PC-9 (cell line): ENCODE measurements around the gene GUCY1A2.

Experiments
- EZH2 ChIP-seq: fragments of 200-600 bp; sonication (generic); IDR thresholded peaks from 2 replicates; pipeline ENCODE4 v1.8.0; 2017; ENCODE audit warnings: antibody characterized with exemption, low read depth
- TF ChIP-seq, protein P1 (sequence below): fragments of 200-600 bp; sonication (generic); conservative IDR thresholded peaks from 2 replicates; pipeline ENCODE4 v1.6.1; 2017; ENCODE audit warnings: mixed run types, antibody characterized with exemption, mild to moderate bottlenecking, moderate library complexity

DNA sequence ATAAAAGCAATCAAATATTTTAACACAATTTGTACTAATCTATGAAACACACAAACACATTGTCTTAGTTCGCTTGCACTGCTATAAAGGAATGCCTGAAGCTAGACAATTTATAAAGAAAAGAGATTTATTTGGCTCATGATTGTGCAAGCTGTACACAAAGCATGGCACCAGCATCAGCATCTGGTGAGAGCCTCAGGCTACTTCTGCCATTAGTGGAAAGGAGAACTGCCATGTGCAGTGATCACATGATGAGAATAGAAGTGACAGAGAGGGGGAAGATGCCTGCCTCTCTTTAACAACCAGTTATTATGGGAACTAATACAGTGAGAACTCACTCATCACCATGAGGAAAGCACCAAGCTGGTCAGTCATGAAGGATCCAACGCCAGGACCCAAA lies 105.1 kb downstream of the GUCY1A2 start:
- TF ChIP-seq EZH2: no peak
- TF ChIP-seq, protein P1, sequence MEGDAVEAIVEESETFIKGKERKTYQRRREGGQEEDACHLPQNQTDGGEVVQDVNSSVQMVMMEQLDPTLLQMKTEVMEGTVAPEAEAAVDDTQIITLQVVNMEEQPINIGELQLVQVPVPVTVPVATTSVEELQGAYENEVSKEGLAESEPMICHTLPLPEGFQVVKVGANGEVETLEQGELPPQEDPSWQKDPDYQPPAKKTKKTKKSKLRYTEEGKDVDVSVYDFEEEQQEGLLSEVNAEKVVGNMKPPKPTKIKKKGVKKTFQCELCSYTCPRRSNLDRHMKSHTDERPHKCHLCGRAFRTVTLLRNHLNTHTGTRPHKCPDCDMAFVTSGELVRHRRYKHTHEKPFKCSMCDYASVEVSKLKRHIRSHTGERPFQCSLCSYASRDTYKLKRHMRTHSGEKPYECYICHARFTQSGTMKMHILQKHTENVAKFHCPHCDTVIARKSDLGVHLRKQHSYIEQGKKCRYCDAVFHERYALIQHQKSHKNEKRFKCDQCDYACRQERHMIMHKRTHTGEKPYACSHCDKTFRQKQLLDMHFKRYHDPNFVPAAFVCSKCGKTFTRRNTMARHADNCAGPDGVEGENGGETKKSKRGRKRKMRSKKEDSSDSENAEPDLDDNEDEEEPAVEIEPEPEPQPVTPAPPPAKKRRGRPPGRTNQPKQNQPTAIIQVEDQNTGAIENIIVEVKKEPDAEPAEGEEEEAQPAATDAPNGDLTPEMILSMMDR: no peak
